ENCODE results near the gene NGF.
A peak's percentile ranks its signal among the peaks of the same experiment; 100 is the strongest.
"Not testable (repeated sequence)": the region's sequence is repeated elsewhere in the genome, so short reads cannot be mapped to it uniquely, and the experiment has no call there.

NGF gene

GRCh38 chr1:115337633-115338456 lies at the start of gene NGF:
TSS of gene NGF (minus strand) at chr1:115338249. CDS start at chr1:115286795, 51,454 bp downstream.
- no peak for DNase-seq (ENCODE audit: extremely low read depth, low read depth)
- TF ChIP-seq, protein P1, sequence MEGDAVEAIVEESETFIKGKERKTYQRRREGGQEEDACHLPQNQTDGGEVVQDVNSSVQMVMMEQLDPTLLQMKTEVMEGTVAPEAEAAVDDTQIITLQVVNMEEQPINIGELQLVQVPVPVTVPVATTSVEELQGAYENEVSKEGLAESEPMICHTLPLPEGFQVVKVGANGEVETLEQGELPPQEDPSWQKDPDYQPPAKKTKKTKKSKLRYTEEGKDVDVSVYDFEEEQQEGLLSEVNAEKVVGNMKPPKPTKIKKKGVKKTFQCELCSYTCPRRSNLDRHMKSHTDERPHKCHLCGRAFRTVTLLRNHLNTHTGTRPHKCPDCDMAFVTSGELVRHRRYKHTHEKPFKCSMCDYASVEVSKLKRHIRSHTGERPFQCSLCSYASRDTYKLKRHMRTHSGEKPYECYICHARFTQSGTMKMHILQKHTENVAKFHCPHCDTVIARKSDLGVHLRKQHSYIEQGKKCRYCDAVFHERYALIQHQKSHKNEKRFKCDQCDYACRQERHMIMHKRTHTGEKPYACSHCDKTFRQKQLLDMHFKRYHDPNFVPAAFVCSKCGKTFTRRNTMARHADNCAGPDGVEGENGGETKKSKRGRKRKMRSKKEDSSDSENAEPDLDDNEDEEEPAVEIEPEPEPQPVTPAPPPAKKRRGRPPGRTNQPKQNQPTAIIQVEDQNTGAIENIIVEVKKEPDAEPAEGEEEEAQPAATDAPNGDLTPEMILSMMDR (IDR thresholded peaks at IDR 0.05; ENCODE audit: low read depth, low read length) = no peak; the same call in 1 of the 2 replicates

- not testable (repeated sequence) for DNase-seq (ENCODE audit: extremely low read depth, low read depth)
These were observed 45.4 kb upstream of the NGF start for GRCh38 chr1:115383455-115383854.

DNA sequence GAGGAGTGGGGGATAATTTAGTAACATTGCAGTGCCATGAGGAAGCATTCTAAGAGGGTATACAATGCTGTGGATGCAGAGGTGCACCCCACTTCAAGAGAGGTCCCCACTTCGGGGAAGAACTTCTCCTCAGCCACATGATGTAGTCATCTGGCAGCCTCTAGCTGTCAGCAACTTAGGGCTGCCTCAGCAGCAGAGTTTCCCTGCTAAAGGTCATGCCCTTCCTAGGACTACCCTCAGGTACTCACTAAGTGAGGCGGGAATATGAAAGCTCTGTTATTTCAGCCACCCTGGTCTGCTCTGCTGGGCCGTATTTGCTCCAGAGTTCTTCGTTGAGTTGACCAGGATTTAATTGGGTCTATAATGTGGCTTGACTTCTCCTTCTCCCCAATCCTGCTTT lies 41.9 kb upstream of the NGF start:
- DNase-seq (ENCODE audit: extremely low read depth, low read depth) = no peak
- TF ChIP-seq, protein P1 (IDR thresholded peaks at IDR 0.05; ENCODE audit: low read depth, low read length) = no peak

DNA sequence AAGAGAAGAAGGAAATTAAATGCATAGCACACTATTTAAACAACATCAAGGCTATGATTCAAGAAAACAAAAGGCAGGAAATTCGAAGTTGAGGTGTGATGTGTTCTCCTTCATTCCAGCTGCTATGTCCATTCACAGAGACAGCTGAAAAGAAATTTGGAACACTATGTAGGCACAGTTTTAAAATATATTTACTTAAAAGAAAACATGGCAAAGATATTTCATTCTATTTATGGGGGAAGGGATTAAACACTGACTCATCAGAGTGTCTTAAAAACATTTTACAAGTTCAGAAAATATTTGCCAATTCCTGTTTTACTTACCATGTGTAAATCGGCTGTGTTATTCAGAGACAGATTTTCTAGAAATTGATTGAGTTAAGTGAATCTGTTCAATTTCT lies 39.4 kb upstream of the NGF start:
- TF ChIP-seq, protein P1 (IDR thresholded peaks at IDR 0.05; ENCODE audit: low read depth, low read length) = no peak

GRCh38 chr1:115374598-115374997 lies 36.5 kb upstream of the NGF start:
- TF ChIP-seq, protein P1 (IDR thresholded peaks at IDR 0.05; ENCODE audit: low read depth, low read length) = no peak
- DNase-seq (ENCODE audit: extremely low read depth, low read depth) = no peak

More for the DNA sequence above, 39.4 kb upstream of the NGF start:
- DNase-seq (ENCODE audit: extremely low read depth, low read depth) = no peak

GRCh38 chr1:115373305-115373704 lies 35.3 kb upstream of the NGF start:
- TF ChIP-seq, protein P1 (IDR thresholded peaks at IDR 0.05; ENCODE audit: low read depth, low read length) = no peak
- DNase-seq (ENCODE audit: extremely low read depth, low read depth) = peak; percentile 35

DNA sequence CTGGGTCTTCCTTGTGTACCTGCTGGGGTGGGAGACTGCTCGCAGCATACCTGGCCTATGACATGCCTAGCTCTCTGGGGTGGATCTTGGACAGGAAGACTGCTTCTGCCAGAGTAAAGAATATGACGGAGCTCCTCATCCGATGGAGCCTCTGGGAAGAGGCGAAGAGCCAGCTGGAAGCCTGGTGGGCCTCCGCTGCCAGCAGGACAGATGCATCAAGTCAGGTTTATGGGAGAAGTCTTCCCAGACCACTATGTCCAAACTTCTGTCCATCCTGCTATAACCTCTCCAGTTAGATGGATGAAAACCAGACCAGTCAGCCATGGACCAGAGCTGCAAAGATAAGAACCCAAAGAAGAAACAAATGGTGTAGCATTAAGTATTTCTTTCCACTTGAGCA lies 27.7 kb upstream of the NGF start:
- DNase-seq (ENCODE audit: extremely low read depth, low read depth) = no peak
- TF ChIP-seq, protein P1 (IDR thresholded peaks at IDR 0.05; ENCODE audit: low read depth, low read length) = no peak

DNA sequence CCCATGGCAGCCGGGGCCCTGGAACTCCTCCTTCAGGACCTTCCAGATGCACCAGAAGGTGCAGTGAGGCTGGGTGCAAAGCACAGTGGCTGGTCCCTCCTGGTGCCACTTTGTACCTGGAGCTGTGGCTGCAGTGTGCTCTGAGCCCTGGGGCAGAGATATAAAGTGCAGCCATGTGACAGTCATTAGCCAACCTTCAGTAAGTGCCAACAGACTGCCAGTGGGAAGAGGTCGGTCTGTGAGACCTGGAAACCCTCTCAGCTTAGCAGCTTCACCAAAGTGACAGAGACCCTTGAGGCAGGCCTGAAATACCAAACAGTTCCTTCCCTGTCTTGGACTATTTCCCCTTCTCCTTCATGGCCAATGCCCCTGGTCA lies 26.7 kb upstream of the NGF start:
- no peak for DNase-seq (ENCODE audit: extremely low read depth, low read depth)
- TF ChIP-seq, protein P1 (IDR thresholded peaks at IDR 0.05; ENCODE audit: low read depth, low read length) = no peak

All from AG09319 (cell line).